GM23248 (cell line): Measurements from ENCODE around the gene TMEM259.

Experiments used
- EZH2 ChIP-seq: fragments of 200-600 bp; sonication (generic); IDR thresholded peaks from 2 replicates; pipeline ENCODE4 v1.6.1; 2018; ENCODE audit warnings: antibody characterized with exemption, mild to moderate bottlenecking; ENCODE audit not compliant: insufficient read depth, poor library complexity, severe bottlenecking
- EZH2phosphoT487 ChIP-seq: fragments of 200-600 bp; sonication (generic); IDR thresholded peaks from 2 replicates; pipeline ENCODE4 v1.6.1; 2018; ENCODE audit warnings: antibody characterized with exemption, moderate library complexity, mild to moderate bottlenecking, low read depth; ENCODE audit not compliant: insufficient read depth

DNA sequence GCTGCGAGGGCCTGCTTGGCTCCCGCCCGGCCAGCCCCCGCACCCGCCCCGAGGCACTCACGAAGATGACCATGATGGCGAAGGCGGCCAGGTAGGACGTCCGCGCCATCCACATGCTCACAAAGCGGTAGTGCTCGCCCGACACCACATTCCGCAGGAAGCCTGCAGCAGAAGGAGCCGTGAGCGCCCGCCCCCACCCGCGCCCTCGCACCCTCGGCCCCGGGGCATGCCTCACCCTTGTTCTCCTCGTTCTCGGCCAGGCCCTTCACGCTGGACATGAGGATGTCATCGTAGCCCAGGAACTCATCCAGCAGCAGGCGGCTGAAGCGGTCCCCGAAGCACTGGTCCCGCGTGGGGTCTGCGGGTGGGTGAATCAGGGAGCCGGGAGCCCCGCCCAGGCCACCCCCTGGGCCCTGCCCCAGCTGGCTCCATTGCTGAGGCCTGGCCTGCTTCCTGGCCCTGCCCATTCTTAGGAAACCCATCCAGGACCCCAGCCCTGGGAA is 9.0 kb downstream of the TMEM259 start:
- TF ChIP-seq EZH2: no peak
- no peak for TF ChIP-seq EZH2phosphoT487
